HEK293T (cell line): ENCODE measurements around the gene ERC2.

Experiments used
- ELF4 ChIP-seq: fragments of 450-650 bp; IDR thresholded peaks from 2 replicates; pipeline ENCODE4 v1.6.1; 2017; ENCODE audit warnings: antibody characterized with exemption
- FOXK2 ChIP-seq: fragments of 450-650 bp; IDR thresholded peaks from 2 replicates; pipeline ENCODE4 v1.6.1; 2016; ENCODE audit warnings: mild to moderate bottlenecking
- FOXM1 ChIP-seq: fragments of 450-650 bp; IDR thresholded peaks from 2 replicates; pipeline ENCODE4 v1.6.1; 2017; ENCODE audit warnings: mild to moderate bottlenecking, borderline replicate concordance
- SUZ12 ChIP-seq: fragments of 450-650 bp; IDR thresholded peaks from 2 replicates; pipeline ENCODE4 v1.6.1; 2016; ENCODE audit warnings: mild to moderate bottlenecking
- ZNF384 ChIP-seq: fragments of 450-650 bp; IDR thresholded peaks from 2 replicates; pipeline ENCODE4 v1.6.1; 2016

DNA sequence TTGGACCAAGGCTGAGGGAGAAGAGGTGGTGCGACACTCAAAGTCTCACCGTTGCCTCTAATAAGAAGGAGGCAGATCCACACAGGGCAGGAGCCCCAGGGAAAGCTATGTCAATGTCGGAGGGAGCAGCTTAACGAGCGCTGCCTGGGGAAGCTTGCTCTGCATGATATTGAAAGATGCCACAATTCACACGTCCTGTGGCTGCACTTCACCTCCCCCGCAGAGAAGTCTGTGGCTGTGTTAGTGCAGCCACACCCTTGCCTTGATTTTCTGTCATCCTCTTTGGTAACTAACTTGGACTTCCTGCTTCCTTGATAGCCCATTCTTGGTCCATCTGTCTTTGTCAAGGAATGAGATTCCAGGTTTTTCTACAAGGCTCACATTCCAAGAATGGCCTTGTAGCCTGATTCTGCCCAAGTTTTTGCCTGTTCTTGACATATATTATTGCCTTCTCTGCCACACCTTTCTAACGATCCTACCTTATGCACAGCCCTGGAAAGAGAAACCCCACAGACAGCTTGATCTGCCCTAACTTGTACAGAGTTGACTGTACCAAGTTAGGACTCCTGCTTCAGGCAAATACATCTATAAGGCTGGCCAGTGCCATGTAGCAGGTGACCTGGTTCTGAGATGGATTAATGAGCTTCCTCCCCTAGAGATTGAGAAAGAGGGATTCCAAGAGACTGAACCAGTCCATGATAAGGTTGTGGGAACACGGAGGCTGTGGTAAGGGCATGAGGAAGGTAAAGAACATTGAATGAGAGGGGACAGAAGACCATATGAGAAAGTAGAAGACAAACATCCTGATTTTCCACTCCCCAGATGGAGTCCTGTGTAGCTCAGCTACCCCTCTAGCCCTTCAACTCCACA, 828.1 kb downstream of the ERC2 start:
- no peak for TF ChIP-seq ZNF384
- TF ChIP-seq SUZ12 = no peak
- no peak for TF ChIP-seq FOXM1
- no peak for TF ChIP-seq FOXK2
- TF ChIP-seq ELF4 = no peak
